Fibroblast of gingiva (primary cell): Measurements from ENCODE around the gene ABCG8.
A peak's percentile ranks its signal among the peaks of the same experiment; 100 is the strongest.
"Not testable (repeated sequence)": the region's sequence is repeated elsewhere in the genome, so short reads cannot be mapped to it uniquely, and the experiment has no call there.

ENCODE experiments used
- DNase-seq: peaks from one replicate; pipeline ENCODE4 v3.0.0-alpha.2; 2011; ENCODE audit warnings: low read depth

Gene ABCG8

DNA sequence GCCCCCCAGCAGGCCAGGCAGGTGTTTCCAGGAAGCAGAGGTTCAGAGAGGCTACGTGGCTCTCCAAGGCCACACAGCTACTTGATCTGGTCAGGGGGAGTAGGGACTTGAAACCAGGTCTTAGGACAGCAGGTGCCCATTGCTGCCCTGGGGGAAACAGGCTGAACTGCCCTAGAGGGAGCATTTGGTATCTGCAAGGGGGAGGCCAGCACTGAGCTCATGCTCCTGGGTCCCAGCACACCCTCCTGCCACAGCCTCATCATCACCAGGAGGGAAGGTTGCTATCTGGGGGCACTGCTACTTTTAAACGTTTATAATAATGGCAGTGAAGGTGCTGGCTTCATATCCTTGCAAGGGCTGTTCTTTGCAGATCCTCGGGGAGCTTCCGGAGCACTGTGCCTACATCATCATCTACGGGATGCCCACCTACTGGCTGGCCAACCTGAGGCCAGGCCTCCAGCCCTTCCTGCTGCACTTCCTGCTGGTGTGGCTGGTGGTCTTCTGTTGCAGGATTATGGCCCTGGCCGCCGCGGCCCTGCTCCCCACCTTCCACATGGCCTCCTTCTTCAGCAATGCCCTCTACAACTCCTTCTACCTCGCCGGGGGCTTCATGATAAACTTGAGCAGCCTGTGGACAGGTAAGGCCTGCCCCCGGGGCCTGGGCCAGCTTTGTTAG, 36.1 kb downstream of the ABCG8 start:
- DNase-seq: no peak

DNA sequence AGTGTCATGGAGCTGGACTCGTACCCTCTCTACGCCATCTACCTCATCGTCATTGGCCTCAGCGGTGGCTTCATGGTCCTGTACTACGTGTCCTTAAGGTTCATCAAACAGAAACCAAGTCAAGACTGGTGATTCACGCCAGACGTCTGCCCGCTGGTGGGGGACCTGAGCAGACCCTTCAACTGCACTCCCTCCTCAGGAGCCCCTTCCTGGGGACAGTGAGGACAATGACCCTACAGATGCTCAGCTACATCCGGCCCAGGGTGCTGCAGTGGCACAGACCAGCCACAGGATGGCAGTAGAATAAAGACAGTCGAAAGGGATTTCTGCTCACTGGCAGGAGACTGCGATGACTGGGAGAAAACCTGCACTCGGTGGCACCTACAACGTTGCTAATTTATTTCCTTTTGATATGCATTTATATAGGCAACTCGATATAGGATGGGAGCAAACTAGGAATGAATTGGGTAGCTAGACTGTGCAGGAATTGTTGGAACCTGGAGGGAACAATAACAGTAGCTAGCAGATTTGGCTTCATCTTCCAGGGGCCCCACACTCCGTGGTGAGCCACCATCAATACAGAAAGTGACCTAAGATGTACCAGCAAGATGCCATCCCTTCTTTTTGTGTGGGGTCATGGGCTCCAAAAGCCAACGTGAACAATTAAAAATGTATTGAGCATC, 39.2 kb downstream of the ABCG8 start:
- peak; percentile 58 for DNase-seq

DNA sequence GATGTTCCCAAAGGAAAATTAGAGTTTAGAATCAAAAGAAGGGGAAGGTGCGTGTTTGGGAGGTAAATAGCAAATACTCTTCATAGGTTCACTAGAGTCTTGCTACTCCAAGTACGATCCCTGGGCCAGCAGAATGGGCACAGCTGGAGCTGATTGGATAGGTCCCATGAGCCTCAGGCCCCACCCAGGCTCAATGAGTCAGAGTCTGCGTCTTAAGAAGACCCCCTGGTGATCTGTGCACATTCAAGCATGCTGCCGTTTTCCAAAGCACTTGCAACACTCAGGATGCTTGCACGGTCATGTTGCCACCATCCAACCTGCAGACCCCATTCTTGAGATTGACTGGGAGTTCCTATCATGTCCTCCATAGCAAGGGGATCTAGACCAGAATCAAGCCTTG, 40.5 kb downstream of the ABCG8 start:
- DNase-seq: peak; percentile 28

DNA sequence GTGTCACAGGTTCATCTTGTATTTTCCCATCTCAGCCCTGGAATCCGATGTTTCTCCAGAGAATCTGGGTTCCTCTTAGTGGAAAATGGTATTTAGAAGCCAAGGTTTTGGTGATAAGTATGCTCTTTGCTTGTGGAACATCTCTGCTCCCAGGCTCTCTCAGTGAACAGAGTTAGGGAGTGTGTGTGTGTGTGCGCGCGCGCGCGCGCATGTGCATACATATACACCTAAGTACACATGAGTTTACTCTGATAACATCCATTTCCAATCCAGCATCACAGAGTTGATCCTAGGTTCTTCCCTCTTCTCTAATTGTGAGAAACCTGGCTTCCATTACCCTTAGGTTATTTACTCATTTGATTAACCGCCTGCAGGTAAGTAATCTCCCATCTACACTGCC, 41.7 kb downstream of the ABCG8 start:
- DNase-seq: no peak

DNA sequence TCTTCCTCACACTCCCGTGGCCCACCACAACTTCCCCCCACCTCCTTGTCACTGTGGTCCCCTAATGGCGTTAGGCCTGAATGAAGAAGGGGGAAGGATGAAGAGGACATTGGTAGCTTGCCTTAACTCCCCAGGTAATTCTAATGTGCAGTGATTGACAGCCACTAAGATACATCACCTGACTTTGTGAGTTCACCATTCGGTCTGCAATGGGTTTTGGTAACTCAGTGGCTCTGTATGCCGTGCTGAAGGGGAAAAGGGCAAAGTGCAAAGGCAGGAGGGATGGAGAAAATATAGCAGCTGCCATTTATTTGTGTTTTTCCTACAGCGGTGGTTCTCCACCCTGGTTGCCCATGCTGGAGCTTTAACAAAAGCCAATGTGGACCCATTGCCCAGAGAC, 42.2 kb downstream of the ABCG8 start:
- no peak for DNase-seq

DNA sequence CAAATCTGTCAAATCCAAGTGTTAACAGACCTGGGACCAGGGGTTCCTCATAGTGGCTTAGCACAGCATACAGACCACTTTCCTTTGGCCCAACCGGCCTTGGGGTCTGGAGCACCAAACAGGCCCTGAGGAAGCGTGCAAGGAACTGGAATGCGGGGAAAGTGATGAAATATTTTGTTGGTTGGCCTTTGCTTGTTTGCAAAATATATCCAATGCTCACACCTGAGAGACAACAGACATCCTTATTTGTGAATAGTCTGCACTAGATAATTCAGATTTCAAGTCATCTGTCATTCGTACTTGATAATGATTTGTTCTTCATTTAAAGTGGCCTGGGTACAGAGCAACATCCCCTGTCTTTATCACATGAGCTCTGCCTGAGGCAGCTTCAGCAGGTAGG, 43.5 kb downstream of the ABCG8 start:
- no peak for DNase-seq

DNA sequence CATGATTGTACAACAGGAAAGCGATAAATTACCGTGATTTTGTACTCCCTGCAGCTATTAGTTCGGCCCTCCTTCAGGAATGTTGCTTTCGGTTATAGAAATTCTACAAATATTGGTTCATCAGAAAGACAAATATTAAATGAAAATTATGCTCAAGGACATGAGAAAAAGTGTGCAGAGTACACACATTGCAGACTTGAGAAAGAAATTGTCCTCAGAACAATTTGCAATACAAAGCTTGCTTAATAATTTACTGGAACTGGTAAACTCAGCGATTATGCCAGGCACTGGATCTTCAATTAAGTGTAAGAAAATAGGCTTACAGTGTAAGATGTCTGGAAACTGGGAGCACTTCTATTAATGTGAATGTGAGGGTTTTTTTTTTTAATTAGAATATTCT, 45.9 kb downstream of the ABCG8 start:
- DNase-seq: peak; percentile 13

DNA sequence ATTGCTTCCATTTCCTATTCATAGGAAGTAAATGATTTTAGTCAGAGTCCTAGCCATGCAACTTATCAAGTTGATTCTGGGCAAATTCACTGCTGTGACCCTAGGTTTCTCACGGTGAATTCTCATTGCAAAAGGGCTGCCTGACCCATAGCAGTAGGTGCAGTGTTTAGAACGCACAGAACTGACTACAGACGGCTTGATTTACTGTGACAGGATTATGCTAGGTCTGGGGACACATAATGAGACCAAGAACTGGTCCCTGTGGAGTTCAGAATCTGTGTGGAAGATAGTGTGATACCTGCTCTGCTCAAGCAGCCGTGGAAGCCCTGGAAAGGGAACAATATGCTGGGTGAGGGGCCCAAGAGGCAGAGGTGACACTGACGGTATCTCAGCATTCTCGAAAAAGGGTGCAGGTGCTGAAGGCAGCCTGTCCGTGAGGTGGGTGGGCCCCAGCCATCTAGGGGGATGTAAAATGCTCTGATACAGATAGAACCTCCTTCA, 46.4 kb downstream of the ABCG8 start:
- no peak for DNase-seq

DNA sequence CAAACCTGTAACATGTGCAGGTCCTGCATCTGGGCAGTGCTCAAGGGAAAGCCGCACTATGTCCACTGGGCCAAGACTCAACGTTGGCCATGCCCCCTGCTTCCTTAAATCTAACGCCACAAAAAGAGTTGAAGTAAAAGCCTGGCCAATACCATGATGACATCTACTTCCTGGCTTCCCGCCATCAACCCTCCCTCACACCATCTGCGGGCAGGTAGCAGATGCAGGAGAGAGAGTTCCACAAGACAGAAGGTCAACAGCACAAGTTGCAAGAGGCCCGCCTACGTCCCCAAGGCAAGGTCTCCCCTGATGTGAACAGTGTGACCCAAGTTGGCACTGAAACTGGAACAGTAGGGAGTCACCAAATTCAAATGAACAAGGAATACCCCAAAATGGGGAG, 48.4 kb downstream of the ABCG8 start:
- no peak for DNase-seq

DNA sequence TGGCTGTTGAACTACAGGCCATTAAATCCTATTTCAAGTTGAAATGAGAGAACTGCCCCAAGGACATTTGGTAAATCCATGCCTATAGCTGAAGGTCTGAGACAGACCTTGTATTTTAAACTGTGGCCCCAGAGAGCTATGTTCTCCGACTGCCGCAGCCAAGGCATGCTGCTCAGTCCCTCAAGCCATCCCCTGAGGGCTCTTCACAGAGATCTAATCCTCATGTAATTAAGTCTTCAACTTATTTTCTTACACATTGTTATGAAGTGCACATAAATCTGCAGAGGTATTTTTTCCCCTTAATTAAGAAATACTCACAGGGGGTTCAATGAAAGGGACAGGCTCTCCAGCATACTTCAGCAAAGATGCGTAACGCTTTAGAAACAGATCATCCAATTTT, 50.6 kb downstream of the ABCG8 start:
- DNase-seq: no peak

DNA sequence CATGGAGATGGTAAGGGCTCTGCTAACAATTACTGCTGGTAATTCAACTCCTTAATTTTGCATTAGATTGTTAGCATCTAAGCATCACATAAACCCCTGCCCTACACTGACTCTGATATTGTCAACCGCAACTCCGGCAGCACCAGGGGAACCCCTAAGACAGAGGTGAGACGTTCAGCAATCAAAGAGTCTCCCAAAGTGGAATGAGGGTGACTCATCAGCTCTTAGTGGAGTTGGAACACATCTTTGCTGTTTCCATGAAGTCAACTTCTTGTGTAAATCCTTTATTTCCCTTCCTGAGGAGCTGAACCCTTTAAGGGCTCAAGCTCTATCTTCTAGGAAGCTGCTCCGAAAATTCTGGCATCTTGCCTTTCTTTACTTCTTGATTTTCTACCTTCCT, 52.1 kb downstream of the ABCG8 start:
- DNase-seq: peak; percentile 81

DNA sequence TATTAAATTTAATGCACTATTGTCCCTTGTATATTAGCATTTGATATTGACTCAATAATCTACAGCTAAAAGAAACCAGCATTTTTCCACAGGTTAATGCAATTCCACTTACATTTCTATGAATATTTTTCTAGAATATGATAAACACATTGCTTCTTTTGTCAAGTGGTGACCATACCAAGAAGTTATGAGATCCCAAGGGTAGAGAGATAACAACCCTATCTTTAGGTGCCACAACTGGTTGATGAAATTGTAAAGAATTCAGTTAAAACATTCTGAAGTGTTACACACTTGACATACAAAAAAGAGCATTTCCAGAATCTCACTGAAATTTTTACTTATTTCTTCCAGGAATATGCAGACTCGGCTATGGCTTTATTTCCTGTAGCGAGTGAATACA, 56.0 kb downstream of the ABCG8 start:
- DNase-seq: no peak

DNA sequence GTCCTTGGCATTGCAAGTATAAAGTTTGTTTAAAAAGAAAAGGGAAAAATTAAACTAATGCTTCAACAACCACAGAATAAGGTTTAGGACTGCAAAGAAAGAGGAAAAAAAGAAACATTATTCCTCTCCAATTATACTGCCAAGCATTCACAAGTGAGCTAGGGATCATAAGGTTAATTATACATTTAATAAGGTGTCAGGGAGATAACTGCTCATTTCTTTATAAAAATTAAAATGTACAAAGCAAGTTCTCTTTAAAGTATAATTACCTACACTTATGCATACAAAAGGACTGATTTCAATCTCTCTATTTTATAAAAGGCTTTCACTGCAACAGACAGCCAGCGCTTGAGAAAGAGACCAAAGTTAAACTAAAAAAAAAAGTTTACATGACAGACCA, 58.1 kb downstream of the ABCG8 start:
- DNase-seq: no peak

DNA sequence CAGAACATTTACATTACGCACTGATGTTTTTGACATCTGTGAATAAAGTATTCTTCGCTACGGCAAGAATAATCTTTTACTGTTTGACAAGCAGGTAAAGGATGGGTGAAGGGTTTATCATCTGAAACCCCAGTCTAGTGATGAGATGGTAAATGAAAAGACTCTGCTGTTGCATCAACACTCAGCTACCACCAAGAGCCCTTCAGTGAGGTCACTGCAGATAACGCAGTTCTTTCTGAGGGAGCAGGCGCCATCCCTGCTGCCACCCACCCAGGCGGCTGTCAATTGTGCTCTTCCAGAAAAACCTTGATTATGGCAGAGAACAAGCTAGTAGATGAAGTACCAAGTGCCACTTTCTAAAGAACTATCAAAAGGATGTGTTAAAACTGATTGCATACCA, 58.7 kb downstream of the ABCG8 start:
- no peak for DNase-seq

DNA sequence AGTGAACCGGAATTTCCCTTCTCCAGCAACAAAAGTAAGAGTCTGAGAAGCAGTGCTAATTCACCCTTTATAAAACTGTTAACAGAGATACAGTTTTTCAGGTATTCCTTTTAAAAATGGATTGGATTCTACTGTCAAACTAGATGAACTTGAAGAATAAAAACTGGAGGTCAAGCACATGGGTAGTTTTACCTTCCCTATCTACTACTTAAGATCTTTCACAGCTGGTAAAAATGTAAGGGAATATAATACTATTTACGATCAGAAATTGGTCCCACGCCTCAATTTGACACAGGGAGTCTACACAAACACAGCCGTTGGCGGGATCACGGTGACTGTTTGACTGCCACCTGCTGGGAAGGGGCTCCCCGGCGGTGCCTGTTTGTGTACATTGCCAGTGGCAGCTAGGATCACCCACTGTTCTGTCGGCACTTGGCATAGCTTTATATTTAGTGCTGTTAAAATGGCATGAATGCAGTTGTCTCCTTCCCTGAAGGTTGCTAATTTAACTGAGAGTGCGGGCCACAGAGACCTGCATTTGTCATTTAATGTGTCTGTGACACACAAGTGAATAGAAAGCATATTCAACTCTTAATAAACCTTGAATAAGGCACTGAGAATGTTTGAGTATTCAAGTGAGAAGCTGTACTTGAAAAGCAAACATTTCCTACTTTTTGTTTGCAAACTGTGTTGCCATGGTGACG, 59.5 kb downstream of the ABCG8 start:
- DNase-seq: no peak

DNA sequence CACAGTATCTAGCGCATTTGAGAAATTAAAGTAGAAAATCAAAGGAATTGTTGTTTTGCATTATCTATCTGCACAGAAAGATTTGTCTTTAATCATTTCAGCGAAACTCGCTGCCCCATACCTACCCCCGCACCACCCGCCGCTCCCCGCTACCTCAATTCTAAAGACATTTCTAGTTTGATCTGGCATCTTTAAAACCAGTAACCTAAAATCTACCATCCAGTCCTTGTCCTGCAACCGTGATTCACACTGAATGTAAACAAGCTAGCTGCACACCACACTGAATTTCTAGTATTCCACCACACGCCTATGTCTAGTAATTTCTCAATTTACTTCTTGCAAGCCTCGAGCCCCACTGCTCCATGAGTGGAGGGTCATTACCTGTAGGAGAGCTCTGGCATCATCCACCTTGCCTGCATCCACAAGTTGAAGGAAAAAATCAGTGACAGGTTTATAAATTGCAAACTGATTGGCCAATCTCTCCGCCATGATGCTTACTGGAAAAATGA, 60.1 kb downstream of the ABCG8 start:
- DNase-seq: no peak

DNA sequence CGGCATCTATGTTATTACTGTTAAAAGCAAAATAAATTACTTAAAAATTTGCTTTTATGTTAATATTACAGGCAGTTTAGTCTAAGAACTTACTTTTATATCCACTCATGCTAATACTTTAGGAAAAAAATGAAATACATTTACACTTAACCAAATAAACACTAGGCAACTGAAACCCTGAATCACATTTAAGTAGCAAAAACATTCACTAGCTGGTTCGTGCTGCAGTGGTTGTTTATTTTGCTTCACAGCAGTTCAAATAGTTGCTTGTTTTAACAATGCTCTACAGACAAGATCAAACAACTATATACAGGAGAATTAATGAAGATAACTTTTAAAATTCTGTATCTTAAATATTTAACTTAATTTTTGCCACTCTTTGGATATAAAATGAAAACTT, 60.8 kb downstream of the ABCG8 start:
- DNase-seq: no peak

DNA sequence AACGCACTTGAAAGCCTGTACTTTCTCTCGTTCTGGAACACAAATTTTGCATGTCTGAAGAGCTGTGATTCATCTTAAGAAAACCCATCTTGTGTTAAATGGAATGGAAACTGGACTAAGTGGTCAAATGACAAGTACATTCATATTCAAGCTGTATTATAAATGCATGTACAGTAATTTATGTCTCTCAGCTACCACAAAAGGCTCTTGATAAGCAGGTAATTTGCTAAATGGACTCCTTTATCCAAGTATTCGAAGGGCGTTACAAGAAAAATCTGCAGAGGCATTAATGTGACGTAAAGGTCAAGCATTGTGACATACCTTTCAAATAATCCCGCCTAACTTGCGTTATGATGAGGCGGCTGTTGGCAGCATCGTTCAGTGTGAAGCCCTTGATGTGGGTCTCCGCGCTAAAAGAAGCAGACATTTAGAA, 66.6 kb downstream of the ABCG8 start:
- DNase-seq: no peak

DNA sequence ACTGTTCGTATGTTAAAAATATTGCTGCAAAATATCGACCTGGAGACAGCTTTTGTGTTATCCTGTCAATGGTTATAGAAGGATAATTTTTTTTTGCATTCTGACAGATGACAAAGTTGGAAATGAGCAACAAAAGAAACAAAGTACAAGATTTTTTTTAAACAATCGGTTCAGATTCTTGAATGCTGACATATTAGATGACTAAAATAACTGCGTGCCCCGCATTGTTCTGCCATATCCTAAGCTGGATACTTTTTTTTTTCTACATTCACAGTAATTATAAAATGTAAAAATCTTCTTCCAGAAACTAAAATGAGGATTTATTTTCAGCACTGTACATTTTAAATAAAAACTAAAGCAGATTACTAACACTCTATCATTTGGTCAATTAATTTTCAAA, 67.1 kb downstream of the ABCG8 start:
- no peak for DNase-seq

DNA sequence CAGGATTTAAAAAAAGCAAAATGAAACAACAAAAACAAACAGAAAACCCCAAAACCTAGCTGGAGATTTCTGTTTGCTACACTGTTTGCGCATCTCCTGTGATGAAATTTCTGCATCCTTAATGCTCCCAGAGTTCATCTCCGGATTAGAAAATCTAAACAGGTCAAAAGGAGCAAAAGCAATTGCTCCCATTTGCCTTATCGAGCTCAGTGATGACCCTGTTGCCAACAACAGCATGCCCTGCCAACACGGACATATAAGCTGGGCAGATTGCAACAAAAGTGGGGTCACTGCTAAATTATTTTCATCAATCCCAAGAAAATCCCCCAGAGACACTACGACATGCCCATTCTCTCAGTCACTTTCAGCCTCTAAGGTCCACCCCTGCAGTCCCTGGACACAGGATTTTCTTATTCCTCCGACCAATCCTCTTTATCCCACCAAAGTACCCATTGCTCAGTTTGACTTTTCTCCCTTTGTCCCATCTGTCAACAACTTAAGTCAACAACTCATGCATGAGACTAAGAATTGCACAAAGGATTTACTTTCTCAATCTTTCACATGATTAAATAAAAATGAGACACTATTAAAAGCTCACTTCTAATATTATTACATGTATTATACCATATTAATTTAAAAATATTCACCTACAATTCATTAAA, 67.8 kb downstream of the ABCG8 start:
- no peak for DNase-seq

DNA sequence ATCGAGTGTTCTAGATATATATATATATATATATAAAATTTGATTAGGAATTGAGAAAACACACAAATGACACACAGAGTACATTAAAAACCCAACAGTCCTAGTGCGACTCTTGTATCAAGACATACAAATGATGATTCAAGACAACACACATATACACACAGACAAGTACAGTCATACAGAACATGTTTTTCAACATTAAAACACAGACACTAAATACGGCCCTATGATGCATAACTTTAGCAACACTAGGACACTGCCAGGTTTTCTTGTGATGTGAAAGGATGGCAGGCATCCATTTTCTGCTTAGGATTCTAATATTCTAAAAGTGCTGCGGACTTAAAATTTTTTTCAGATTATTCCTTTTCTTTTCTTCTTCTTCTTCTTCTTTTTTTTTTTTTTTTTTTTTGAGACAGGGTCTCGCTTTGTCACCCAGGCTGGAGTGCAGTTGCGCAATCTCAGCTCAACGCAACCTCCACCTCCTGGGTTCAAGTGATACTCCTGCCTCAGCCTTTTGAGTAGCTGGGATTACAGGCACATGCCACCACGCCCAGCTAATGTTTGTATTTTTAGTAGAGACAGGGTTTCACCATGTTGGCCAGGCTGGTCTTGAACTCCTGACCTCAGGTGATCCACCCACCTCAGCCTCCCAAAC, 72.5 kb downstream of the ABCG8 start:
- DNase-seq: not testable (repeated sequence)

DNA sequence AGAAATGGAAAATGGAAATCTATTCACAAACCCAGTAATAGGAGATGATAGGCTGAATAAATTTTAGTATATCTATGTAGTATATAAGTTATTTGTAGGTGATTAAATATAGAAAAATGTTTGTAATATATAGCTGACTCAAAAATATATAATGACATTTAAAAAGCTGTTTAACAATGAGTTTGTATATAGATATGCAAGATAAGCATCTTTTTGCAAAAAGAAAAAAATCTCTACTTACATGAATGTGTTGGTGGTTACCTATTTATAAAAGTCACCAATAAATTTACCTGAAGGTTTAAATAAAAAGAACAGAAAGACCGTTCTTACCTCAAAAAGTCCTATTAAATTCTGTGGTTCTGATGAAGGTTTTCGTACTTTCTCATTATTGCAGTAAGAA, 85.7 kb downstream of the ABCG8 start:
- no peak for DNase-seq
